ENCODE data around the gene LHX6.
A peak's percentile ranks its signal among the peaks of the same experiment; 100 is the strongest.

Gene LHX6

GRCh38 chr9:122188369-122188768, 40.4 kb downstream of the LHX6 start:
- no peak for DNase-seq

- DNase-seq = no peak
Observed at GRCh38 chr9:122186777-122187470, 41.8 kb downstream of the LHX6 start.

- DNase-seq = no peak
Observed at GRCh38 chr9:122186301-122186700, 42.5 kb downstream of the LHX6 start.

- no peak for DNase-seq
Observed at GRCh38 chr9:122184551-122184950, 44.2 kb downstream of the LHX6 start.

GRCh38 chr9:122183501-122183900, 45.3 kb downstream of the LHX6 start:
- no peak for DNase-seq

GRCh38 chr9:122180633-122181032, 48.1 kb downstream of the LHX6 start:
- DNase-seq = no peak

- DNase-seq = no peak
Observed at GRCh38 chr9:122179690-122180074, 49.1 kb downstream of the LHX6 start.

- no peak for DNase-seq
Observed at GRCh38 chr9:122179054-122179689, 49.6 kb downstream of the LHX6 start.

- DNase-seq = no peak
Observed at GRCh38 chr9:122176916-122177315, 51.8 kb downstream of the LHX6 start.

GRCh38 chr9:122173670-122174069, 55.1 kb downstream of the LHX6 start:
- no peak for DNase-seq

GRCh38 chr9:122172131-122172530, 56.6 kb downstream of the LHX6 start:
- no peak for DNase-seq

- no peak for DNase-seq
Observed at GRCh38 chr9:122168356-122168755, 60.4 kb downstream of the LHX6 start.

GRCh38 chr9:122164286-122164685, 64.5 kb downstream of the LHX6 start:
- DNase-seq = no peak

GRCh38 chr9:122162415-122162814, 66.3 kb downstream of the LHX6 start:
- no peak for DNase-seq

- DNase-seq = no peak
Observed at GRCh38 chr9:122159925-122160246, 68.9 kb downstream of the LHX6 start.

- DNase-seq = peak; percentile 98
Observed at GRCh38 chr9:122159026-122159924, 69.5 kb downstream of the LHX6 start, which contains the start of the genes MORN5 and NDUFA8. TSS of gene MORN5 (plus strand) at chr9:122159908. CDS start at chr9:122159973, 65 bp downstream. TSS of gene NDUFA8 (minus strand) at chr9:122159779. CDS start at chr9:122159677, 102 bp downstream.

- peak; percentile 39 for DNase-seq
Observed at GRCh38 chr9:122158202-122158601, 70.6 kb downstream of the LHX6 start.

- peak; percentile 45 for DNase-seq
Observed at GRCh38 chr9:122155796-122156195, 73.0 kb downstream of the LHX6 start.

All from inflammatory macrophage treated with lipopolysaccharide for 4 hours (primary cell).